Gastroesophageal sphincter (tissue), 4 donors: Measurements from ENCODE around the gene ZFYVE28. TPM values are rescaled to one million over a fixed set of nuclear protein-coding genes. Genes with fewer than 3 reads are reported as not detected.

Experiments
- ATAC-seq: fragments of 150-250 bp; one replicate; pipeline ENCODE4 v1.9.1; 2016; ENCODE audit warnings: mild to moderate bottlenecking, moderate library complexity
- H3K27ac ChIP-seq, 4 donors: fragments of 200-600 bp; sonication (generic) in 3 of 4; 1 replicate in 3 of 4; 2 replicates in 1 of 4; pipeline ENCODE4 v1.5.1; 2016 to 2019
- H3K27me3 ChIP-seq: fragments of 200-600 bp; sonication (generic); one replicate; pipeline ENCODE4 v1.5.1; 2019
- H3K36me3 ChIP-seq, 2 donors: fragments of 200-600 bp; sonication (generic); one replicate each; pipeline ENCODE4 v1.5.1; 2019; ENCODE audit warnings: control low read depth in 1 of 2
- H3K4me1 ChIP-seq, 3 donors: fragments of 200-600 bp; sonication (generic); 1 replicate in 2 of 3; 2 replicates in 1 of 3; pipeline ENCODE4 v1.5.1; 2016 to 2019; ENCODE audit warnings: control low read depth in 2 of 3
- H3K4me3 ChIP-seq, 2 donors: fragments of 200-600 bp; sonication (generic); one replicate each; pipeline ENCODE4 v1.5.1; 2019; ENCODE audit warnings: mild to moderate bottlenecking in 1 of 2, moderate library complexity in 1 of 2
- H3K9me3 ChIP-seq, 3 donors: fragments of 200-600 bp; sonication (generic); one replicate each; pipeline ENCODE4 v1.5.1; 2017 to 2019; ENCODE audit warnings: control low read depth in 2 of 3
- EP300 ChIP-seq: sonication (generic); formaldehyde crosslinking; IDR thresholded peaks from one replicate; pipeline ENCODE4 v1.6.1; 2017; ENCODE audit warnings: antibody characterized with exemption, mild to moderate bottlenecking
- POLR2A ChIP-seq, 2 donors: fragments of 450-650 bp; IDR thresholded peaks; one replicate each; pipeline ENCODE4 v1.6.1; 2017; ENCODE audit warnings: antibody characterized with exemption in 2 of 2, mild to moderate bottlenecking in 2 of 2, moderate library complexity in 1 of 2
- POLR2AphosphoS5 ChIP-seq: sonication (generic); formaldehyde crosslinking; IDR thresholded peaks from one replicate; pipeline ENCODE4 v1.6.1; 2017; ENCODE audit warnings: antibody characterized with exemption
- WGBS, 2 donors: methylation state at CpG; one replicate each; pipeline ENCODE4 v1.1.5; 2018; ENCODE audit warnings: low coverage in 1 of 2; 5-methylcytosine and 5-hydroxymethylcytosine counted together
- total RNA-seq, 4 donors: library from RNA; depleted of rRNA; stranded (reverse); fragments of >200 nt; gene quantifications; one replicate each; pipeline ENCODE4 v1.1.0, GENCODE V29; 2016
- TF ChIP-seq, protein P1 (sequence below), 4 experiments: fragments of 200-600 bp in 2 of 4; fragments of 450-650 bp in 2 of 4; sonication (generic) in 1 of 4; IDR thresholded peaks; one replicate each; pipeline ENCODE4 v1.5.1; 2017 to 2019; ENCODE audit warnings: antibody characterized with exemption in 4 of 4, mild to moderate bottlenecking in 2 of 4, moderate library complexity in 2 of 4

ZFYVE28 gene
- total RNA-seq, 4 donors from 2014 or later: 4.4 to 12.0 (median 8.2) TPM

- Histone ChIP-seq H3K27me3 (peaks cover 55% of the 10 kb centered on the region), H3K9me3 (no peaks in the 10 kb centered on the region), H3K4me3 (peak overlapping the region; percentile 48 to 66), H3K4me1 (peaks cover 0 to 61% (median 36%) of the 10 kb centered on the region in 3 donors), H3K27ac (peak overlapping the region in 3 of 4 donors; percentile 18 to 71 (median 35)), H3K36me3 (no peaks in the 10 kb centered on the region)
- TF ChIP-seq EP300 (no peak), POLR2A (IDR thresholded peaks at IDR 0.05) (no peak), POLR2AphosphoS5 (no peak)
- TF ChIP-seq, protein P1, sequence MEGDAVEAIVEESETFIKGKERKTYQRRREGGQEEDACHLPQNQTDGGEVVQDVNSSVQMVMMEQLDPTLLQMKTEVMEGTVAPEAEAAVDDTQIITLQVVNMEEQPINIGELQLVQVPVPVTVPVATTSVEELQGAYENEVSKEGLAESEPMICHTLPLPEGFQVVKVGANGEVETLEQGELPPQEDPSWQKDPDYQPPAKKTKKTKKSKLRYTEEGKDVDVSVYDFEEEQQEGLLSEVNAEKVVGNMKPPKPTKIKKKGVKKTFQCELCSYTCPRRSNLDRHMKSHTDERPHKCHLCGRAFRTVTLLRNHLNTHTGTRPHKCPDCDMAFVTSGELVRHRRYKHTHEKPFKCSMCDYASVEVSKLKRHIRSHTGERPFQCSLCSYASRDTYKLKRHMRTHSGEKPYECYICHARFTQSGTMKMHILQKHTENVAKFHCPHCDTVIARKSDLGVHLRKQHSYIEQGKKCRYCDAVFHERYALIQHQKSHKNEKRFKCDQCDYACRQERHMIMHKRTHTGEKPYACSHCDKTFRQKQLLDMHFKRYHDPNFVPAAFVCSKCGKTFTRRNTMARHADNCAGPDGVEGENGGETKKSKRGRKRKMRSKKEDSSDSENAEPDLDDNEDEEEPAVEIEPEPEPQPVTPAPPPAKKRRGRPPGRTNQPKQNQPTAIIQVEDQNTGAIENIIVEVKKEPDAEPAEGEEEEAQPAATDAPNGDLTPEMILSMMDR (IDR thresholded peaks at IDR 0.05): no peak
- no peak for ATAC-seq
- 0% methylated on average over 2 of the region's 61 CpGs; no CpG with 5 or more reads in 1 of the 2 donors for WGBS, 2 donors
Observed at GRCh38 chr4:2417226-2417764, 1.1 kb downstream of the ZFYVE28 start.

- H3K9me3 ChIP-seq: no peaks in the 10 kb centered on the region
- TF ChIP-seq POLR2A (IDR thresholded peaks at IDR 0.05): no peak
- TF ChIP-seq, protein P1 (IDR thresholded peaks at IDR 0.05): no peak
- TF ChIP-seq EP300: no peak
- no peak for TF ChIP-seq POLR2AphosphoS5
- ATAC-seq: no peak
- H3K27ac ChIP-seq: peak overlapping the region in 3 of 4 donors; percentile 18 to 71 (median 35)
- H3K4me3 ChIP-seq: peak overlapping the region; percentile 7 to 66
- no peaks in the 10 kb centered on the region for H3K36me3 ChIP-seq
- peaks cover 49% of the 10 kb centered on the region for H3K27me3 ChIP-seq
- 6% methylated on average over 11 of the region's 55 CpGs; no CpG with 5 or more reads in 1 of the 2 donors for WGBS, 2 donors
- peaks cover 0 to 66% (median 38%) of the 10 kb centered on the region in 3 donors for H3K4me1 ChIP-seq
Observed at GRCh38 chr4:2416564-2417225, 1.8 kb downstream of the ZFYVE28 start.

DNA sequence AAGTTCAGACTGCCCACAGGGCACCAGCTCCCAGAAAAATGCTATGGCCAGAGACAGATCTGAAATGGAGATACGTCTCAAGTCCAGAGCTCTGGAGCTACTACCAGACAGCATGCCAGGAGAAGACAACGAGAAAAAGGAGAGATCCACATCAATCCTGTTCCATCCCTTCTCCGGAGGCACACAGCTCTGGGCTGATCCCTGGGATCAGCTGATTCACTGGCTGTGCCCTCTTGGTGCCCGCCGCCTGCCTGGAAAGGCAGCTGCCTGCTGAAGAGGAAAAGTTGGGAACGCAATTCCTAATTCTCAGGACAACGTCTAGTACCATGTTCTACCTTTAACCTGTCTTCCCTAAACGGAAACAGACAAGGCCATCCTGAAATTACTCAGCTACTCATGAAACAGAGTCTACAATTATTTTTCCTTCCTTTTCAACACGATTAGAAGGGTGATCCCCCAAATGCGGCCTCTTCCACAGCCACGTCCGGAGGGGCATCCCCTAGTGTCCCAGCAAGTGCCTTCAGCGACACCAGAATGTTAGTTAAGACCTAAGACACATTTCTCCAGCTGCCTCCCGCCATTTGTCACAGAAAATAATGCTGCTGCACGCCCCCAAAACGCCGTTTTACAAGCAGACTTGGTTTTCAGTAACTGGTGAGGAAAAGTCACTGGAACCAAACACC lies 2.4 kb downstream of the ZFYVE28 start:
- H3K9me3 ChIP-seq: no peaks in the 10 kb centered on the region
- TF ChIP-seq, protein P1 (IDR thresholded peaks at IDR 0.05): no peak
- TF ChIP-seq EP300 (no peak), POLR2A (IDR thresholded peaks at IDR 0.05) (no peak), POLR2AphosphoS5 (no peak)
- no peaks in the 10 kb centered on the region for H3K36me3 ChIP-seq
- ATAC-seq: no peak
- peaks cover 42% of the 10 kb centered on the region for H3K27me3 ChIP-seq
- 72 to 86% methylated on average over 10 to 13 of the region's 17 CpGs for WGBS, 2 donors
- peak overlapping the region in 3 of 4 donors; percentile 18 to 71 (median 35) for H3K27ac ChIP-seq
- peaks cover 0 to 66% (median 38%) of the 10 kb centered on the region in 3 donors for H3K4me1 ChIP-seq
- peak overlapping the region in 1 of 2 donors; percentile 66 for H3K4me3 ChIP-seq

GRCh38 chr4:2415213-2415612 lies 3.2 kb downstream of the ZFYVE28 start:
- H3K4me1 ChIP-seq: peaks cover 0 to 66% (median 38%) of the 10 kb centered on the region in 3 donors
- 83 to 89% methylated on average over 2 to 3 of the region's 3 CpGs for WGBS, 2 donors
- TF ChIP-seq, protein P1 (IDR thresholded peaks at IDR 0.05): no peak
- TF ChIP-seq POLR2A (IDR thresholded peaks at IDR 0.05) (no peak), POLR2AphosphoS5 (no peak), EP300 (no peak)

More at GRCh38 chr4:2415213-2415612, 3.2 kb downstream of the ZFYVE28 start:
- Histone ChIP-seq H3K27ac (no peak overlapping the region), H3K36me3 (no peaks in the 10 kb centered on the region), H3K27me3 (peaks cover 34% of the 10 kb centered on the region), H3K9me3 (no peaks in the 10 kb centered on the region), H3K4me3 (no peak overlapping the region)
- ATAC-seq: no peak
